Esophagus squamous epithelium (tissue), 5 donors: Measurements from ENCODE around the gene SH2D1B. TPM values are rescaled to one million over a fixed set of nuclear protein-coding genes. Genes with fewer than 3 reads are reported as not detected.

Experiments used
- DNase-seq: peaks from one replicate; lab custom pipeline; 2025; lab: John Stamatoyannopoulos, UW
- H3K27ac ChIP-seq, 4 donors: fragments of 200-600 bp; sonication (generic); one replicate each; pipeline ENCODE4 v1.5.1; 2016 to 2019; ENCODE audit warnings: mild to moderate bottlenecking in 1 of 4
- H3K27me3 ChIP-seq, 4 donors: fragments of 200-600 bp; sonication (generic); 1 replicate in 3 of 4; 2 replicates in 1 of 4; pipeline versions ENCODE4 v1.5.1 to v1.6.0; 2017 to 2021; ENCODE audit warnings: antibody characterized with exemption in 1 of 4
- H3K36me3 ChIP-seq, 3 donors: fragments of 200-600 bp; sonication (generic); one replicate each; pipeline ENCODE4 v1.5.1; 2016 to 2019
- H3K4me1 ChIP-seq, 3 donors: fragments of 200-600 bp; sonication (generic); one replicate each; pipeline ENCODE4 v1.5.1; 2017 to 2019
- H3K4me3 ChIP-seq, 4 donors: fragments of 200-600 bp; sonication (generic); 1 replicate in 3 of 4; 2 replicates in 1 of 4; pipeline ENCODE4 v1.5.1; 2016 to 2019; ENCODE audit warnings: mild to moderate bottlenecking in 2 of 4, moderate library complexity in 1 of 4
- H3K9me3 ChIP-seq, 3 donors: fragments of 200-600 bp; sonication (generic); one replicate each; pipeline ENCODE4 v1.5.1; 2016 to 2019
- POLR2A ChIP-seq, 4 donors: fragments of 450-650 bp; IDR thresholded peaks; one replicate each; pipeline ENCODE4 v1.6.1; 2017; ENCODE audit warnings: antibody characterized with exemption in 4 of 4, mild to moderate bottlenecking in 4 of 4, moderate library complexity in 3 of 4
- WGBS, 2 donors: methylation state at CpG; one replicate each; pipeline ENCODE4 v1.1.5; 2018; 5-methylcytosine and 5-hydroxymethylcytosine counted together
- intact Hi-C: fragments of 100-400 bp; cut with DNase I; formaldehyde crosslinking; loops from one replicate; pipeline ENCODE4 v1.15.0; 2022
- total RNA-seq, 4 donors: library from RNA; depleted of rRNA; stranded (reverse); fragments of >200 nt; gene quantifications; one replicate each; pipeline ENCODE4 v1.1.0, GENCODE V29; 2016
- TF ChIP-seq, protein P1 (sequence below), 6 experiments: fragments of 450-650 bp in 4 of 6; fragments of 200-600 bp in 2 of 6; sonication (generic) in 2 of 6; IDR thresholded peaks; one replicate each; pipeline ENCODE4 v1.5.1; 2016 to 2019; ENCODE audit warnings: antibody characterized with exemption in 6 of 6, mild to moderate bottlenecking in 4 of 6, moderate library complexity in 4 of 6
- donor health status: DM: yes; HTN: yes; CAD: no.

Gene SH2D1B
- total RNA-seq, 4 donors from 2014 or later: 0.57 to 2.7 (median 0.78) TPM

DNA sequence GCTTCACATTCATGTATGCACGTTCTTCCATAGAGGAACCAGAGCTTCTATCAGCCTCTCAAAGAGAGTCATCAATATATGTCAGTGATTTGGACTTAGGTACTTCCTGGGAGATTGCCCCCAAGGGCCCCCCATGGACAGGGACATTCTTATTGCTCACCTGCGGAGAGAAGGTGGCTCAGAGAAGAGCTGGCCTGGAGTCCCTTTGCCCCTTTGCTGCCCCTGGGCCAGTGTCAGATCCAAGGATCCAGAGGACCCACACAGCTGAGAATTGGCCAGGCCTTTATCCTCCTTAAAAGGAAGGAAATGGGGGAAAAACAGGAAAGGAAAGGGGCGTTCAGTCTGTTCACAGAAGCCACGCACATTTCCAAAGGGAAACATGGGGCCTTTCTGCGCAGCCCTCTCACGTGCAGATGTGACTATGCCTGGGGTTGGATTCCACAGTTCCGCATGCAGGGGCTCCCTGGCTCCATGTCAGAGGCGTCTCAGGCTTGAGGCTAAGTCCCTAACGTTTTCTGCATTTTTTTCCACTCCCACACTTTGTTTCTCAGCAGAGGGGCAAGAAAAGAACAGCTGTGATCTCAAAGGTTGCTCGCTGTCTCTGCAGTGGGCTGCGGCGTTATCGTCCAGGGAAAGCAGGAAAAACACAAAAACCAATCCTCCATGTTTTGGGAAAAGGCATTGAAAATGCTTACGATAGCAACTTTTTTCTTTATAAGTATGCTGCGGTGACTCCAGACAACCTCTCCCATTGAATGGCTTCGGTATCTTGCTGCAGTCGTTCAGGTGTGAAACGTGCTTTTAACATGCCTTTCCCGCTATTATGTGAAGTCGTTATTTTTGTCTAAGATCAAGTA lies 24.5 kb downstream of the SH2D1B start:
- Histone ChIP-seq H3K9me3 (no peaks in the 10 kb centered on the region), H3K36me3 (no peaks in the 10 kb centered on the region), H3K27me3 (peaks cover 0 to 7% (median 0%) of the 10 kb centered on the region in 4 donors), H3K27ac (no peak overlapping the region), H3K4me1 (peaks cover 0 to 60% (median 14%) of the 10 kb centered on the region in 3 donors), H3K4me3 (no peak overlapping the region)
- no peak for DNase-seq
- intact Hi-C loops: no loop called here
- no peak for TF ChIP-seq POLR2A (IDR thresholded peaks at IDR 0.05)
- TF ChIP-seq, protein P1, sequence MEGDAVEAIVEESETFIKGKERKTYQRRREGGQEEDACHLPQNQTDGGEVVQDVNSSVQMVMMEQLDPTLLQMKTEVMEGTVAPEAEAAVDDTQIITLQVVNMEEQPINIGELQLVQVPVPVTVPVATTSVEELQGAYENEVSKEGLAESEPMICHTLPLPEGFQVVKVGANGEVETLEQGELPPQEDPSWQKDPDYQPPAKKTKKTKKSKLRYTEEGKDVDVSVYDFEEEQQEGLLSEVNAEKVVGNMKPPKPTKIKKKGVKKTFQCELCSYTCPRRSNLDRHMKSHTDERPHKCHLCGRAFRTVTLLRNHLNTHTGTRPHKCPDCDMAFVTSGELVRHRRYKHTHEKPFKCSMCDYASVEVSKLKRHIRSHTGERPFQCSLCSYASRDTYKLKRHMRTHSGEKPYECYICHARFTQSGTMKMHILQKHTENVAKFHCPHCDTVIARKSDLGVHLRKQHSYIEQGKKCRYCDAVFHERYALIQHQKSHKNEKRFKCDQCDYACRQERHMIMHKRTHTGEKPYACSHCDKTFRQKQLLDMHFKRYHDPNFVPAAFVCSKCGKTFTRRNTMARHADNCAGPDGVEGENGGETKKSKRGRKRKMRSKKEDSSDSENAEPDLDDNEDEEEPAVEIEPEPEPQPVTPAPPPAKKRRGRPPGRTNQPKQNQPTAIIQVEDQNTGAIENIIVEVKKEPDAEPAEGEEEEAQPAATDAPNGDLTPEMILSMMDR (IDR thresholded peaks at IDR 0.05): no peak
- WGBS, 2 donors: 78% methylated on average over 19 of the region's 20 CpGs

DNA sequence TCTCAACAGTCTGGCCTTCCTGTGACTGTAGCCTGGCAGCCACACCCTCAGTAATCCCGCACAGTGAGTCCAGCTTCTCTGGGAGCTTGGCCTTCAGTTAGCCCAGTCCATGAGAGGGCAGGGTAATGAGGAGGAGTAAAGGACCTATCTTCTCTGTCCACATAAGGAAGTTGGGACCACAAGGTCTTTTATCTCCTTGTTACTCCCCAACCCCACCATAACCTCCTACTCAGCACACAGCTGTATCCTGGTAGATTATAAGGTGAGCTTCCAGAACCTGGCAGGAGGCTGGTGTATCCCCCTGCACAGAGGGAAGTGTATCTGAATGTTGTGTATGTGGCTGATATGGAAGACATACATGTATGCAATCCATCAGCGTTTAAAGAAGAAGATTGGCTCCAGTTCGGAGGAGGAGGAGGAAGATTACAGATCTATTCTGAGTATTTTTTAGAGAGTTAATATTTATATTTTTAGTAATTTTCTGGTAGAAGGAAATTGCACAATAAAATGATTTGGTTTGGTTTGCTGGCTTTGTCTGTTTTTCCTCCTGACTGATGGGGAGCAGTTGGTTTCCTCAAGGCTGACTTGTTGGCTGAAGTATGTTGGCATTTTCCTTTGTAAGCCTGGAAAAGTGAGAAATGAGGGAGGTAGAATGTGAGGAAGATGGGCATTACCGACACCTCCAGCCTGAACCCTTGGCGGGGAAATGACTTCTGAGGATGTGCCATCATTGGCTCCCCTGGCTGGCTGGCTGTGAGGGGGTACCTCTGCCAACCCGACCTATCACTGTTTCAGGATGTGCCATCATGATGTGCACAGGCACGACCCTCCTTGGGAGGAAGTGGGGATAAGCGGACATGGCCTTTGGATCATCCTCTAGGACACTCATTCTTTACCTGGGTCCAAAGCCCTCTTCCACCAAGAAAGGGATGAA lies 25.4 kb downstream of the SH2D1B start:
- TF ChIP-seq POLR2A (IDR thresholded peaks at IDR 0.05): no peak
- TF ChIP-seq, protein P1 (IDR thresholded peaks at IDR 0.05): no peak
- Histone ChIP-seq H3K4me3 (no peak overlapping the region), H3K9me3 (no peaks in the 10 kb centered on the region), H3K4me1 (peaks cover 0 to 61% (median 19%) of the 10 kb centered on the region in 3 donors), H3K27ac (no peak overlapping the region), H3K27me3 (peaks cover 0 to 7% (median 0%) of the 10 kb centered on the region in 4 donors), H3K36me3 (no peaks in the 10 kb centered on the region)
- DNase-seq: no peak
- 86 to 90% methylated on average over 7 of the region's 8 CpGs for WGBS, 2 donors
- intact Hi-C loops: no loop called here

DNA sequence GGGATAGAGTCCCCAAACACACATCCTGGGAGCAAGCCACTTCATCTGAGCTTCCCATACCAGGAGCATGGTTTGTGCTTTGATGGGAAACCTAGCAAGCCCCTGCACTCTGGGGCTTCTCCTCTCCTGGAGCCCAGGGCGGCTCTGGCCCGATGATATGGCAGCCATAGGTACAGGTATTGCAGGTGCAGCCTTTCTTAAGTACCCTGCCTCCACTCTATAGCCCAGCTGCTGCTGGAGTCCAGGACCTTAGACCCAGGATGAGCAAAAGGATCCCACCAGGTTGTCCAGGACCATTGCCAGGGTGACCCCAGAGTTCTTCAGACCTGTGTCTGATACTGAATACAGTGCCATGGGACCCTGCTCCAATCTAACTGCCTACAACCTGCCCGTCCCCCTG lies 26.2 kb downstream of the SH2D1B start:
- no peak overlapping the region for H3K27ac ChIP-seq
- DNase-seq: no peak
- peaks cover 0 to 7% (median 0%) of the 10 kb centered on the region in 4 donors for H3K27me3 ChIP-seq
- no peaks in the 10 kb centered on the region for H3K36me3 ChIP-seq
- peaks cover 0 to 61% (median 16%) of the 10 kb centered on the region in 3 donors for H3K4me1 ChIP-seq
- intact Hi-C loops: no loop called here
- no peak for TF ChIP-seq POLR2A (IDR thresholded peaks at IDR 0.05)
- TF ChIP-seq, protein P1 (IDR thresholded peaks at IDR 0.05): no peak
- H3K9me3 ChIP-seq: no peaks in the 10 kb centered on the region
- H3K4me3 ChIP-seq: no peak overlapping the region
- 100% methylated on average over 1 of the region's 3 CpGs; no CpG with 5 or more reads in 1 of the 2 donors for WGBS, 2 donors

DNA sequence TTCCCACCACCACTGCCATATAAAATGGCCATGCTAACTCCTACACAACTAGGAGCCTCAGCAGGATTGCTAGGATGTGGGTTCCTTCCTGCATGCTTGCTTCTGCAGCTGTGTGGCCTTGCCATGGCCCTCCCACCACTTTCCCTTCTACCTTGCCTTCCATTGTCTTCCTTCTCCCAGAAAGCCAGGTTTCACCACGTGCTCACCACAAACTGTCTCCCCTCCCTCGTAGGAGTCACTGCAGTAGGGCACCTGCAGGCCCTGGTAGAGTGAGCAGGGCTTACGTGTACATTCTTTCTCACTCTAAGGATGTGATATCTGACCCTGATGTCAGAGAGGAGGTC lies 26.7 kb downstream of the SH2D1B start:
- Histone ChIP-seq H3K27me3 (peaks cover 0 to 6% (median 0%) of the 10 kb centered on the region in 4 donors), H3K27ac (no peak overlapping the region), H3K36me3 (no peaks in the 10 kb centered on the region), H3K4me3 (no peak overlapping the region), H3K4me1 (peaks cover 0 to 60% (median 16%) of the 10 kb centered on the region in 3 donors), H3K9me3 (no peaks in the 10 kb centered on the region)
- DNase-seq: no peak
- no peak for TF ChIP-seq POLR2A (IDR thresholded peaks at IDR 0.05)
- intact Hi-C loops: no loop called here
- 67% methylated on average over 2 of the region's 3 CpGs; no CpG with 5 or more reads in 1 of the 2 donors for WGBS, 2 donors

DNA sequence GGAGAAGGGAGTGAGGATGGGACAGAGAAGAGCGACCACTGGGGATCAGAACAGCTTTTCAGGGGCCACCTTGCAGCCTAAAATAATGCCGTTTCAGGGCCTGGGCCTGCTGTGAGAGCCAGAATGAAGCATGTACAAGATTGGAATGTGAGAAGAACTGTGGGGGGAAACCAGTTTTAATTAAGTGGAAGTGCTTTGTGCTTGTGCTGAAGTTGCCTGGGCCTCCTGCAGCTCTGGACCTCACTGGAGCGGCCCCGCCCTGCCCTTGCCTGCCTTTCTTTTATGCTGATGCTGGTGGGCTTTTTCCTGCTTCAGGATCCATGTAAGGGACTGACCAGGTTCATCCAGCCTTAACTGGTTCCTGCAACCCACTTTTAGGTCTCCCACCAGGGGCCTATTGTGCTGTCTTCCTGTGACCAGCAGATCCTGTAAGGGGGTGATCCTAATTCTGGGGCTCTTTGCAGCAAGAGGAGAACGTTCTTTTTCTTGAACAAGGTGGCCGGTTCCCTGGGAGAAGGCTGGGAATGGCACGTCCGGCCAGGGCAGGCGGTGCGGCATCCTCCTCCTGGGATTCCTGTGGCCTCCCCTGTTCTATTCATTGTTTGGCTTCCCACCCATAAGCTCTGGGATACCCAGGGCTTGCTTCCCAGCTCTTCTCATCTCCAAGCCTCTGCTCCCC lies 27.2 kb downstream of the SH2D1B start:
- H3K4me1 ChIP-seq: peaks cover 0 to 55% (median 13%) of the 10 kb centered on the region in 3 donors
- H3K36me3 ChIP-seq: no peaks in the 10 kb centered on the region
- H3K9me3 ChIP-seq: no peaks in the 10 kb centered on the region
- peaks cover 0 to under 1% (median 0%) of the 10 kb centered on the region in 4 donors for H3K27me3 ChIP-seq
- DNase-seq: no peak
- no peak overlapping the region for H3K27ac ChIP-seq
- intact Hi-C loops: no loop called here
- H3K4me3 ChIP-seq: no peak overlapping the region
- 83 to 98% methylated on average over 10 of the region's 10 CpGs for WGBS, 2 donors
- TF ChIP-seq POLR2A (IDR thresholded peaks at IDR 0.05): no peak
- TF ChIP-seq, protein P1 (IDR thresholded peaks at IDR 0.05): no peak
